ENCODE data around the gene MS4A14.
"Not testable (repeated sequence)": the region's sequence is repeated elsewhere in the genome, so short reads cannot be mapped to it uniquely, and the experiment has no call there.

MS4A14 gene

DNA sequence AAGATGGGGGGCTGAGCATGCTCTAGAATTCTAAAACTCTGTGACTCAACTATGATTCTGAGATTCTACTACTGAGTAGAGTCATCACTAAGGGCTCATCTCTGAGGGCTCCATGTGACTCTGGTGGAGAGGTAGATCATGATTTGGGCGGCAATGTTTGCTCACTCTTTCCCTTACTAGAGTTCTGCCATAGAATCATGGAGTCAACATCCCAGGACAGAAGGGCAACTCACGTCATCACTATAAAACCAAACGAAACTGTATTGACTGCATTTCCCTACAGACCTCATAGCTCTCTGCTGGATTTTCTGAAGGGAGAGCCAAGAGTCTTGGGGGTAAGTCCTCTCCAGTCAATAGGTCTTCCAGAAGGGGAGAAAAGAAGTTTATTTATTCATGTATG lies at the start of gene MS4A14:
Gene MS4A14 (plus strand): TSS at position 78 of the 400 bp plus-strand sequence. CDS start 120 bp downstream, at position 198.
- no peak for DNase-seq (ENCODE audit: low read depth)

GRCh38 chr11:60347084-60347797 lies 49.0 kb upstream of the MS4A14 start:
- DNase-seq (ENCODE audit: low read depth), result no peak

DNA sequence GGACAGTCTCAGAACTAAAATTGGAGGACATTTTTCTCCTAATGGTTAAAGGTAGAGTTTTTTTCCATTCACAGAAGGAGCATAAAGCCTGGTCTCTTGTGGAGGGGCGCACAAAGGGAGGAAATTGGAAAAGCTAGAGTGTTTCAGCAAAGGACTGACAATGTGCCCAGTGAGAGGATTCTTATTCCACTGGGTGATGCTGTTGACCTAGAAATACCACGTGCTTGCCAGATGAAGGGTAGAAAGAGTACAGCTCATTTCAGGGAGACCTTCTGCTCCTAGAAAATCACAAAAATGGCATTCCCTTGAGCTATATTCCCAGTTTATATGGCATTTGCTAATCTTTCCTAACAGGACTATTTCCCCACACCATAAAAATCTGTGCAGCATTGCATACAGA lies 48.1 kb upstream of the MS4A14 start:
- no peak for DNase-seq (ENCODE audit: low read depth)

GRCh38 chr11:60349990-60350389 lies 46.3 kb upstream of the MS4A14 start:
- no peak for DNase-seq (ENCODE audit: low read depth)

- DNase-seq (ENCODE audit: low read depth), result no peak
Observed at GRCh38 chr11:60357771-60358170, 38.5 kb upstream of the MS4A14 start.

- DNase-seq (ENCODE audit: low read depth), result no peak
Observed at GRCh38 chr11:60360621-60361020, 35.6 kb upstream of the MS4A14 start.

DNA sequence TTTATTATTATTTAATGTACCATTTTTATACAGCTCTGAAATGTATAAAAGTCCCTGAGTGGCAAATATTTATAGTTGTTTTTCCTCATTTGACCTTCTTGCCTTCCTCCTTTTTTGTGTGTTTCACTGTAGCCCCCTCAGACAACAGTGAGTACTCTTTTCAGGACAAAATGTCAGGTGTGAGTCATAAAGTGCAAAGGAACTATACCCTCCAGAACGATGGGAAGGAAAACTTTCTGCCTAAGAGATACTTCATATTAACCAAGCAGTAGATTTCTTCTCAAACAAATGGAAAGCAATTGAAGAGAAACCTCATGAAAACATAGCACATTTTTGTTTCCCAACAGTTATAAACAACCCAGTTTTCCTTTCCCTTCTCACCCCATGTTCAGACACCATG lies 34.0 kb upstream of the MS4A14 start:
- DNase-seq (ENCODE audit: low read depth), result no peak

GRCh38 chr11:60363542-60364470 lies 32.5 kb upstream of the MS4A14 start:
- peak; percentile 20 for DNase-seq (ENCODE audit: low read depth)

DNA sequence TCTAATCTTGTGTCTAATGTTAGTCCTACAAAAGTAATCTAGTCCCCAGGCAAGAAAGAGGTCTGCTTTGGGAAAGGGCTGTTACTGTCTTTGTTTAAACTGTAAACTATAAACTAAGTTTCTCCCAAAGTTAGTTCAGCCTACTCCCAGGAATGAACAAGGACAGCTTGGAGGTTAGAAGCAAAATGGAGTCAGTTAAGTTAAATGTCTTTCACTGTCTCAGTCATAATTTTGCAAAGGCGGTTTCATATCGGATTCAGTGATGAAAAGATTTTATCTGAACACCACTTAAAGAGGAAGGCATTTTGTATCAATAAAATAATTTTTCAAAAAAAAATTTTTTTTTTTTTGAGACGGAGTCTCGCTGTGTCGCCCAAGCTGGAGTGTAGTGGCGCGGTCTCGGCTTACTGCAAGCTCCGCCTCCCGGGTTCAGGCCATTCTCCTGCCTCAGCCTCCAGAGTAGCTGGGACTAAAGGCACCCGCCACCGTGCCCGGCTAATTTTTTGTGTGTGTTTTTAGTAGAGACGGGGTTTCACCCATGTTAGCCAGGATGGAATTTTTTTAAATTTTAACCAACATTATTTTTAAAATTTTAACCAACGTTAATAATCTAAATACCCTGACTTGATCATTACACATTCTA lies 29.9 kb upstream of the MS4A14 start:
- not testable (repeated sequence) for DNase-seq (ENCODE audit: low read depth)

GRCh38 chr11:60367009-60367408 lies 29.2 kb upstream of the MS4A14 start:
- DNase-seq (ENCODE audit: low read depth), result no peak

GRCh38 chr11:60367896-60368295 lies 28.4 kb upstream of the MS4A14 start:
- DNase-seq (ENCODE audit: low read depth), result no peak

DNA sequence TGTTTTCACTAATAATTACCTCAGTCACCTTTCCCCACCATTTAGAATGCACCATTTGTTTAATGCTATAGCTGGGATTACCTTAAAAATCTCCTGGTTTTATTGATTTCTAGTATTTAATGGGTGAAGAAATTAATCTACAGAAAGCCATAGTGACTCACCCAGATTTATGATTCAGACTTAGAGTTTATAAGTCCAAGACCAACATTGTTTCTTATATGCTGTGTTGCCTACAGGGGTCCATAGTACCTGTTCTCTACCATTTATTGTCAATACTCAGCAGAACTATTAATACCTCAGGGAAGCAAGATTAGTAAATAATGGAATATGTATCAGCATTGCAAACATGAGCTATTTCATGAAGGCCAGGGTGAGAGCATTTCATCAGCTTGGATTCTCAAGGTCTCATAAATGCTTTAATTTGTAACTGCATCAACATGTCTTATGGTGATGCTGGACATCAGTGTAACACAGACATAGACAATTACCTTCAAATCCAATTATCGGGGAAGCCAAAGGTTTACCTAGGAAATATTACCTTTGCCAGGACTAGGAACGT lies 25.9 kb upstream of the MS4A14 start:
- DNase-seq (ENCODE audit: low read depth), result no peak

DNA sequence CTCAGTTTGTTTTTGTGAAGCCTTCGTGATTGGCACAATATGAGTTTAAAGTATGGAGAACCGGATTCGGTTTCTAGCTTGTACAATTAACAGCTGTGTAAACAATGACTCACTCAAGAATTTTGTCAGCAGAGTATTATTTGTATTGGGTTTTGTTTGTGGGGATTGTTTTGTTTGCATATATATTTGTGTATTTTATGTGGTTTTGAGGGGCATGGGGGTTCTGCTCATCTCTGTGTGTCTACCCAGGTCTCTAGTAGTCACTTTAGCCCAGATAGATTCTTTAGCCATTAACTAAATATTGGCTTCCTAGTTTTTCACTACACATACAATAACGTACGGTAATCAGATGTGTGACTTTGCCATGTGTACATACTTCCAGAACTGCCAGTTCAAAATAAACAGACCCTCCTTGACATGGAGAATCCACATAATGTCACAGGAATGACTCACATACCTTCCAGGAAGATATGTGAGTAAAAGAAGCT lies 25.4 kb upstream of the MS4A14 start:
- no peak for DNase-seq (ENCODE audit: low read depth)

GRCh38 chr11:60371386-60371785 lies 24.9 kb upstream of the MS4A14 start:
- no peak for DNase-seq (ENCODE audit: low read depth)

GRCh38 chr11:60371854-60372253 lies 24.4 kb upstream of the MS4A14 start:
- no peak for DNase-seq (ENCODE audit: low read depth)

DNA sequence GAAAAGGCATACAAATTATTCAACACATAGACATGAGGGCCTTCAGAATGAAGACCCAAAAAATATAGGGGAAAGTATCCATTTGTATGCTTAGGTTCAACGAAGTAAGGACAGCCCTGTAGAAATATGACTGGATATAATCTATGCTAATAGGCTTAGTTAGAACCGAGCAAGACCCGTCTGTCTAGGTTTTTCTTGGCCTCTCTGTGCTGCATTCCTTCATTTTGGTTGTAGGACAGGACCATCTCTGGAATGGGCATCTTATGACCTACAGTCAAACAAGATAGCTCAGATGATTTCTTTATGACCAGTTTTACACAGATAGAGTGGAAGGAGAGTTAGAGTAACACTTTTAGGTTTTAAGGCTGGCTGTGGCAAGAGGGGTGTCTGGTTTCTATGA lies 23.5 kb upstream of the MS4A14 start:
- DNase-seq (ENCODE audit: low read depth), result no peak

DNA sequence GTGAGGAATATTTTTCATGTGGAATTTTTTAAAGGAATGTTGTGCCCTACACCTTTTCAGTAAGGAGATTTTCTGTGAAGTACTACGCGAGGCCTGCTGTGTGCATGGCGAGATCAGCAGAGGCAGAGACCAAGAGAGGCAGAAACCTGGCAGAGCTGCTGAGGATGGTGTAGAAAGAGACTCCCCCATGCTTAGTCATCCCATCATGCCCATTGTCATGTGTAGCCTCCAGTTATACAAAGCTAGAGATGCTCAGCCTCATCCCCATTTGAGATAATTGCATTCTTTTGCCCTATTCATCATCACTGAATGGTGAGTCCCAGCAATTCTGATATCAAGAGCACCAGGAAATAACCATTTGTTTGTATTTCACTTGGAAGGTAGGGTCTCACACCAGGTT lies 20.9 kb upstream of the MS4A14 start:
- DNase-seq (ENCODE audit: low read depth), result no peak

- no peak for DNase-seq (ENCODE audit: low read depth)
Observed at GRCh38 chr11:60376601-60377000, 19.7 kb upstream of the MS4A14 start.

GRCh38 chr11:60377401-60378136 lies 18.7 kb upstream of the MS4A14 start:
- DNase-seq (ENCODE audit: low read depth), result no peak

- DNase-seq (ENCODE audit: low read depth), result no peak
Observed at GRCh38 chr11:60378354-60378753, 17.9 kb upstream of the MS4A14 start, which contains the start of gene MS4A7. MS4A7 (plus strand) TSS chr11:60378532; CDS start chr11:60383142, 4,610 bp downstream.

DNA sequence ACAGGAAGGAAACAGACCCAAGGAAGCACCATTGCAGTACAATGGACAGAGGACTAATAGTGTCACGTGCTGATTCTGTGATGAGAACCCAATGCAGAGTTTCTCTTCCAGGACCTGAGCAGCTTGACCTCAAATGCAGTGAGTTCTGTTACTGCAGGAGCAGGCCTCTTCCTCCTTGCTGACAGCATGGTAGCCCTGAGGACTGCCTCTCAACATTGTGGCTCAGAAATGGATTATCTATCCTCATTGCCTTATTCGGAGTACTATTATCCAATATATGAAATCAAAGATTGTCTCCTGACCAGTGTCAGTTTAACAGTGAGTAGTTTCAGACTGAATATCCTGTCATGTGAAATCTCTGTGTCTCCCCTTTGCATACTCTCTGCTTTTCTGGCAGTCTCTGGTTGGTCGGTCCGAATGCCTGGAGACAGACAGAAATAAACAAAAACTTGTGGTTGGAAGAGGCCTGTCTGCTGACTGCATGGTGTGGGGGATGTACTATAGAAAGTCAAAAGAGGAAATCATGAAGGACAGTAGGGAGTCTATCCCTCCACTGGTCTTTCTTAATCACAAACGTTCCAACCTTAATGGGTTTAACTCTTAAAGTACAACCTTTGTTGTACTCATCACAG lies 6.9 kb upstream of the MS4A14 start:
- no peak for DNase-seq (ENCODE audit: low read depth)
